Karpas-422 (cell line): ENCODE results near the gene ADPGK. TPM values are rescaled to one million over a fixed set of nuclear protein-coding genes. Genes with fewer than 3 reads are reported as not detected.

ENCODE experiments used
- DNase-seq: peaks from one replicate; pipeline ENCODE4 v3.0.0-alpha.2; 2015
- H2AFZ ChIP-seq: fragments of 200-600 bp; sonication (generic); 2 replicates; pipeline ENCODE4 v1.6.1; 2014; ENCODE audit warnings: antibody characterized with exemption, low read length, mixed read lengths
- H3K27ac ChIP-seq: fragments of 200-600 bp; sonication (generic); 2 replicates; pipeline ENCODE4 v1.5.1; 2014; ENCODE audit warnings: mild to moderate bottlenecking, low read length, moderate library complexity
- H3K27me3 ChIP-seq: fragments of 200-600 bp; sonication (generic); 2 replicates; pipeline ENCODE4 v1.6.1; 2014; ENCODE audit warnings: low read length, mixed read lengths
- H3K36me3 ChIP-seq: fragments of 200-600 bp; sonication (generic); 2 replicates; pipeline ENCODE4 v1.6.1; 2014; ENCODE audit warnings: low read length, mixed read lengths; ENCODE audit not compliant: insufficient read depth
- H3K4me1 ChIP-seq: fragments of 200-600 bp; sonication (generic); 2 replicates; pipeline ENCODE4 v1.6.1; 2014; ENCODE audit warnings: mild to moderate bottlenecking, low read length, mixed read lengths
- H3K4me2 ChIP-seq: fragments of 200-600 bp; sonication (generic); 2 replicates; pipeline ENCODE4 v1.6.1; 2014; ENCODE audit warnings: low read length, low read depth, mild to moderate bottlenecking; ENCODE audit not compliant: poor library complexity, severe bottlenecking
- H3K4me3 ChIP-seq: fragments of 200-600 bp; sonication (generic); 2 replicates; pipeline ENCODE4 v1.5.1; 2014; ENCODE audit warnings: mild to moderate bottlenecking, antibody characterized with exemption, low read length, mixed read lengths
- H3K79me2 ChIP-seq: fragments of 200-600 bp; sonication (generic); 2 replicates; pipeline ENCODE4 v1.6.1; 2014; ENCODE audit warnings: mild to moderate bottlenecking, low read length, mixed read lengths
- H3K9ac ChIP-seq: fragments of 200-600 bp; sonication (generic); 2 replicates; pipeline ENCODE4 v1.6.0; 2014; ENCODE audit warnings: low read length
- H3K9me2 ChIP-seq: fragments of 200-600 bp; sonication (generic), shearing (Covaris generic); replicated peaks from 2 replicates; pipeline ENCODE4 v1.6.0; 2014; ENCODE audit warnings: mild to moderate bottlenecking, low read length, moderate library complexity; ENCODE audit not compliant: insufficient read depth
- H3K9me3 ChIP-seq: fragments of 300-700, 200-600 bp; sonication (generic); 2 replicates; pipeline ENCODE4 v1.6.1; 2014; ENCODE audit warnings: low read length, mixed read lengths
- H4K20me1 ChIP-seq: fragments of 200-600 bp; sonication (generic); 2 replicates; pipeline ENCODE4 v1.6.1; 2014; ENCODE audit warnings: mild to moderate bottlenecking, antibody characterized with exemption, low read length, low read depth; ENCODE audit not compliant: insufficient read depth
- total RNA-seq: library from RNA; depleted of rRNA; stranded (reverse); fragments of >200 nt; shearing (Covaris generic); gene quantifications from 2 replicates; pipeline ENCODE4 v1.2.3, GENCODE V29; 2014; ENCODE audit warnings: low replicate concordance

The ADPGK gene
- total RNA-seq, 1 experiment from 2014 or later: 75.7 TPM

GRCh38 chr15:72751751-72752455 is 31.7 kb downstream of the ADPGK start:
- DNase-seq: no peak
- peaks cover 43% of the 10 kb centered on the region for H3K36me3 ChIP-seq
- no peak overlapping the region for H3K27ac ChIP-seq

GRCh38 chr15:72749700-72750099 is 33.9 kb downstream of the ADPGK start:
- no peaks in the 10 kb centered on the region for H3K9me3 ChIP-seq
- no peaks in the 10 kb centered on the region for H3K27me3 ChIP-seq
- no peak for DNase-seq
- no peaks in the 10 kb centered on the region for H3K9me2 ChIP-seq
- H2AFZ ChIP-seq: no peak overlapping the region
- H3K4me3 ChIP-seq: no peak overlapping the region
- peaks cover 3% of the 10 kb centered on the region; the same call in 1 of the 2 replicates for H3K79me2 ChIP-seq
- H3K9ac ChIP-seq: no peak overlapping the region
- no peak overlapping the region for H3K4me2 ChIP-seq
- H3K4me1 ChIP-seq: no peaks in the 10 kb centered on the region
- H4K20me1 ChIP-seq: no peaks in the 10 kb centered on the region
- no peak overlapping the region for H3K27ac ChIP-seq
- peaks cover 42% of the 10 kb centered on the region for H3K36me3 ChIP-seq

More at GRCh38 chr15:72751751-72752455, 31.7 kb downstream of the ADPGK start:
- no peaks in the 10 kb centered on the region for H4K20me1 ChIP-seq
- H3K9me3 ChIP-seq: no peaks in the 10 kb centered on the region
- peaks cover 6% of the 10 kb centered on the region; the same call in 1 of the 2 replicates for H3K79me2 ChIP-seq
- H2AFZ ChIP-seq: no peak overlapping the region
- H3K9me2 ChIP-seq: no peaks in the 10 kb centered on the region
- no peak overlapping the region for H3K4me2 ChIP-seq
- no peak overlapping the region for H3K9ac ChIP-seq
- H3K27me3 ChIP-seq: no peaks in the 10 kb centered on the region
- no peaks in the 10 kb centered on the region for H3K4me1 ChIP-seq
- no peak overlapping the region for H3K4me3 ChIP-seq

- peaks cover 39% of the 10 kb centered on the region for H3K36me3 ChIP-seq
- no peak overlapping the region for H3K4me2 ChIP-seq
- H3K9me2 ChIP-seq: no peaks in the 10 kb centered on the region
- no peak overlapping the region for H3K9ac ChIP-seq
- H4K20me1 ChIP-seq: no peaks in the 10 kb centered on the region
- H3K27ac ChIP-seq: no peak overlapping the region
- no peaks in the 10 kb centered on the region for H3K4me1 ChIP-seq
- peaks cover 8% of the 10 kb centered on the region; the same call in 1 of the 2 replicates for H3K79me2 ChIP-seq
- H3K4me3 ChIP-seq: no peak overlapping the region
- no peaks in the 10 kb centered on the region for H3K9me3 ChIP-seq
- DNase-seq: no peak
- no peak overlapping the region for H2AFZ ChIP-seq
- H3K27me3 ChIP-seq: no peaks in the 10 kb centered on the region
Measured at GRCh38 chr15:72740219-72740618, 43.3 kb downstream of the ADPGK start.

- H3K27ac ChIP-seq: no peak overlapping the region
- H3K9ac ChIP-seq: no peak overlapping the region
- H3K4me2 ChIP-seq: no peak overlapping the region
- H4K20me1 ChIP-seq: no peaks in the 10 kb centered on the region
- no peak overlapping the region for H3K4me3 ChIP-seq
- H3K9me3 ChIP-seq: no peaks in the 10 kb centered on the region
- no peaks in the 10 kb centered on the region for H3K9me2 ChIP-seq
- DNase-seq: no peak
- H3K36me3 ChIP-seq: peaks cover 39% of the 10 kb centered on the region
- H3K27me3 ChIP-seq: no peaks in the 10 kb centered on the region
- H2AFZ ChIP-seq: no peak overlapping the region
- no peaks in the 10 kb centered on the region for H3K4me1 ChIP-seq
- H3K79me2 ChIP-seq: peaks cover 8% of the 10 kb centered on the region; the same call in 1 of the 2 replicates
Measured at GRCh38 chr15:72737723-72738122, 45.8 kb downstream of the ADPGK start.

- Histone ChIP-seq H3K36me3 (peaks cover 39% of the 10 kb centered on the region), H2AFZ (no peak overlapping the region), H3K4me2 (no peak overlapping the region), H3K79me2 (peaks cover 8% of the 10 kb centered on the region; the same call in 1 of the 2 replicates), H4K20me1 (no peaks in the 10 kb centered on the region), H3K27me3 (no peaks in the 10 kb centered on the region), H3K9ac (no peak overlapping the region), H3K9me2 (no peaks in the 10 kb centered on the region), H3K4me3 (no peak overlapping the region), H3K4me1 (no peaks in the 10 kb centered on the region), H3K27ac (no peak overlapping the region), H3K9me3 (no peaks in the 10 kb centered on the region)
- DNase-seq: no peak
Measured at GRCh38 chr15:72737061-72737460, 46.5 kb downstream of the ADPGK start.

GRCh38 chr15:72735111-72735510 is 48.4 kb downstream of the ADPGK start:
- no peak overlapping the region for H3K4me3 ChIP-seq
- H3K4me1 ChIP-seq: no peaks in the 10 kb centered on the region
- H3K36me3 ChIP-seq: peaks cover 31% of the 10 kb centered on the region

GRCh38 chr15:72733941-72734738 is 49.4 kb downstream of the ADPGK start:
- Histone ChIP-seq H3K79me2 (no peaks in the 10 kb centered on the region), H3K9me2 (no peaks in the 10 kb centered on the region), H3K9me3 (no peaks in the 10 kb centered on the region), H3K4me2 (no peak overlapping the region), H3K9ac (no peak overlapping the region), H2AFZ (no peak overlapping the region), H3K27me3 (no peaks in the 10 kb centered on the region), H3K27ac (no peak overlapping the region), H3K4me3 (no peak overlapping the region), H3K36me3 (peaks cover 22% of the 10 kb centered on the region), H3K4me1 (no peaks in the 10 kb centered on the region), H4K20me1 (no peaks in the 10 kb centered on the region)
- DNase-seq: no peak

More at GRCh38 chr15:72735111-72735510, 48.4 kb downstream of the ADPGK start:
- Histone ChIP-seq H3K4me2 (no peak overlapping the region), H3K9ac (no peak overlapping the region), H3K79me2 (0 out of 2 replicates have a peak, but pooled peaks cover 3% of the 10 kb centered on the region), H4K20me1 (no peaks in the 10 kb centered on the region), H3K9me3 (no peaks in the 10 kb centered on the region), H3K27ac (no peak overlapping the region), H2AFZ (no peak overlapping the region), H3K27me3 (no peaks in the 10 kb centered on the region), H3K9me2 (no peaks in the 10 kb centered on the region)
- no peak for DNase-seq

GRCh38 chr15:72732516-72732915 is 51.0 kb downstream of the ADPGK start:
- no peaks in the 10 kb centered on the region for H4K20me1 ChIP-seq
- H2AFZ ChIP-seq: no peak overlapping the region
- no peak overlapping the region for H3K27ac ChIP-seq
- no peak overlapping the region for H3K9ac ChIP-seq
- no peaks in the 10 kb centered on the region for H3K9me3 ChIP-seq
- H3K4me1 ChIP-seq: no peaks in the 10 kb centered on the region
- no peak for DNase-seq
- H3K9me2 ChIP-seq: no peaks in the 10 kb centered on the region
- H3K79me2 ChIP-seq: no peaks in the 10 kb centered on the region
- no peak overlapping the region for H3K4me2 ChIP-seq
- H3K36me3 ChIP-seq: peaks cover 12% of the 10 kb centered on the region
- H3K4me3 ChIP-seq: no peak overlapping the region
- no peaks in the 10 kb centered on the region for H3K27me3 ChIP-seq
